ENCODE results near the gene NXT1.
"Not testable (repeated sequence)": the region's sequence is repeated elsewhere in the genome, so short reads cannot be mapped to it uniquely, and the experiment has no call there.

NXT1 gene

GRCh38 chr20:23331450-23332350, 18.9 kb upstream of the NXT1 start:
- DNase-seq = no peak

- DNase-seq = no peak
These were observed 18.1 kb upstream of the NXT1 start for GRCh38 chr20:23332467-23332866.

DNA sequence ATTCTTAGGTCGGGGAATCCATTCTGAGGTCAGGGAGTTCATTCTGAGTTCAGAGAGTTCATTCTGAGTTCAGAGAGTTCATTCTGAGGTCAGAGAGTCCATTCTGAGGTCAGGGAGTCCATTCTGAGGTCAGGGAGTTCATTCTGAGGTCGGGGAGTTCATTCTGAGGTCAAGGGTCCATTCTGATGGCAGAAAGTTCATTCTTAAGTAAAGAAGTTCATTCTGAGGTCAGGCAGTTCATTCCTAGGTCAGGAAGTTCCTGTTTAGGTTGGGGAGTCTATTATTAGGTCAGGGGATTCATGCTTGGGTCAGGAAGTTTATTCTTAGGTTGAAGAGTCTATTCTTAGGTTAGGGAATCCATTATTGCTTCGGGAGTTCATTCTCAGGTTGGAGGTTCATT, 16.5 kb upstream of the NXT1 start:
- no peak for DNase-seq

GRCh38 chr20:23335521-23335920, 15.1 kb upstream of the NXT1 start:
- no peak for DNase-seq

DNA sequence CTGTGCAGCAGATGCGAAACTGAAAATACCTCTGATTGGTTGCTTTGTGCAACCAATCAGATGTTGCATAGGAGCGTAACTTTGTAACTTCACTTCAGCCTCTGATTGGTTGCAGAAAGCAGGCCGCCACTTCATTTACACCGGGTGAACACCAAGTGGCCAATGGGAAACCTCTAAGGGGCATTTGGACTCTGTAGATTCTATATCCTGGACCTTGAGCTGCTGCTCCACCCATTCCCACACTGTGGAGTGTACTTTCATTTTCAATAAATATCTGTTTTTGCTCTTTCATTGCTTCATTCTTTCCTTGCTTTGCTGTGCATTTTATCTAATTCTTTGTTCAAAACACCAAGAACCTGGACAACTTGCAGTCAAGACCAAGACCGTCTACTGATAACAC, 14.1 kb upstream of the NXT1 start:
- no peak for DNase-seq

- peak in 1 of 14 donors; percentile 22 for DNase-seq
These were observed 13.3 kb upstream of the NXT1 start for GRCh38 chr20:23337312-23337711.

DNA sequence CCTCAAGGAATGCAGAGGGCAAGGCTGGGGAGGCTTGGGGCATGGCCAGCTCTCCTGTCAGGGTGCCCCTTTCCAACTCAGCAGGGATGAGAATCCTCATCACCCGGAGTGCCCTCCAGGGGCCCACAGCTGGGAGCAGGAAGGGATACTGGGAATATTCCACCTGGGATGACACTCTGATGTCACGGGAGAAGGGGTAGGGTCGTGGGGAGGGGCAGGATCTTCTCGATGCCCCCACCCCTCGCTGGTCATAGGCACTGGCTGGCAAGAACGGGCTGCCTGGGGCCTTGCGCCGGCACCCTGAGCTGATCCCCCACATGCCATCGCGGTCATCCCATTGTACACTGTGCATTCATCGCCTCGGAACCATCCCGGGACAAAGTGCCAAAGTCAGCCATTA, 10.6 kb upstream of the NXT1 start:
- no peak for DNase-seq

- peak in 9 of 14 donors; percentile 8 to 56 (median 18) for DNase-seq
These were observed 10.1 kb upstream of the NXT1 start for GRCh38 chr20:23340524-23340923.

GRCh38 chr20:23341073-23341472, 9.5 kb upstream of the NXT1 start:
- DNase-seq = no peak

DNA sequence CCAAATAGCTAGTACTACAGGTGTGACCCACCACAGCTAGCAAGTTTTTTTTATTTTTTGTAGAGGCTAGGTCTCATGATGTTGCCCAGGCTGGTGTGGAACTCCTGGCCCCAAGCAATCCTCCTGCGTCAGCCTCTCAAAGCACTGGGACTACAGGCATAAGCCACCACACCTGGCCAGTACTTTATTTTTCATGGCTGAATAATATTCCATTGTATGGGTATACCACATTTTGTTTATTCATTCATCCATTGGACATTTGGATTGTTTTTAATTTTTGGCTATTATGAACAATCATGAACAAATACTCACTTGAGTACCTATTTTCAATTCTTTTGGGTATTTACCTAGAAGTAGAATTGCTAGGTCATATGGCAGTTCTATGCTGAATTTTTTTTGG, 7.0 kb upstream of the NXT1 start:
- DNase-seq = no peak

DNA sequence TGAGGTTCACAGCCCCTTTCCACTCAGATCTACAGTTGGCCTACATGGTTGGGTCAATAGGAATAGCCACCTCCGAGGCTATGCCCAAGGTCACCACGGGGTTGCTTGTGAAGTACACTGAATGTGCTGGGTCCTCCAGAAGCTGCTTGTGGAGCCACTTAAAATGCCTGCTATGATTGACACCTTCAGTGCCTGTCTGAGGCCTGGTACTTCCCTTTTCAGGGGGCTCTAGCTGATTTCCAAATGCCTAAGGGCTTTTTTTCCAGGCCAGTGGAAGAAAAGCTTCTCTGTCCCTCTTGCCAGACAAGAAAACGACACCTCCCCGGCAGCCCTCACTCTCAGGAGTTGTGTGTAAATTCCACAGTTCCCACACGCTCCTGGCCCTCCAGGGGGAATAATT, 6.3 kb upstream of the NXT1 start:
- no peak for DNase-seq

- DNase-seq = no peak
These were observed 4.6 kb upstream of the NXT1 start for GRCh38 chr20:23346002-23346401.

- DNase-seq = no peak
These were observed 2.8 kb upstream of the NXT1 start for GRCh38 chr20:23347791-23348190.

DNA sequence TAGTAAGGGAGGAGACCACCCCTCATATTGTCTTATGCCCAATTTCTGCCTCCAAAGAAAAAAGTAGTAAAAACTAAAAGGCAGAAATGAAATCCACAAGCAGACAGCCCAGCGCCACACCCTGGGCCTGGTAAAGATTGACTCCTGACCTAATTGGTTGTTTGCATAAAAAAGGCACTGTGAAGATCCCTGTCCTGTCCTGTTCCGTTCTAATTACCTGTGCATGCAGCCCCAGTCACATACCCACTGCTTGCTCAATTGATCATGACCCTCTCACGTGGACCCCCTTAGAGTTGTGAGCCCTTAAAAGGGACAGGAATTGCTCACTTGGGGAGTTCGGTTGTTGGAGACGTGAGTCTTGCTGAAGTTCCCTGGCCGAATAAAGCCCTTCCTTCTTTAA, 2.1 kb upstream of the NXT1 start:
- not testable (repeated sequence) for DNase-seq

DNA sequence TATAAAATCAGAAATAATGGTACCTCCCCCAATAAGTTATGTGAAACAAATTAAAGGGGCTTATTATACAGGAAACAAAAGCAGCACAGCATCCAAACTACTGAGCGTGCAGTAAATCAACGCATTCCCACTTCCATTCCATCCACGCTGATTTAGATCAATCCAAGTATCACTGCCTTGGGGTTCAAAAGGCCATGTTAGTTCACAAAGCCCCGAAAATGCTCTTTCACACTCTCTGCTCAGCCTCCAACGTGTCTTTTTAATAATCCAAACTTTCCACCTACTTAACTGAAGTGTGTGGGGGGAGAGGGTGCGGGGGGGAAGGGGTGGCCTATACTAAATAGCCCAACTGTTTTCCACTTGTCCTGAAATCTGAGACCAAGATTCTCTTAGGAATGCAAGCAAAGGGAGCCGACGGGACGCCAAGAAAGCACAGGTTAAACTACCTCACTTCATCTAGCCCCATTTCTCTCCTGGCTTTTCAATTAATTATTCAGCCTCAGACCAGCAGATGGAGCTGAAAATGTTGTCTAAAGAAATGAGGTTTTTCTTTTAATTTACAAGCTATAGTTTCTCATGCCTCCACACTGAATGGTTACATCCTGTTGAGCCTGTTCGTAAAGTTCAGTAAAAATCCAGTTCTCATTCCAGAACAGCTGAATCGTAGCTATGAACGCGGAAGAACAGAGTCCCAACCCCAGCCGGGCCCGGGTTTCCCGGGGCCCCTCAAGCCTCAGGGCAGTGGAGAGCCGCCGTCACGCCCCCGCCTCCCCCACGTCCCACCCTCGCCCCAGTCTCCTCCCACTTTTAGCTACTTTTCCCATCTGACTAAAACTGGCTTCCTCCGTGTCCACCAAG, 1.0 kb upstream of the NXT1 start:
- DNase-seq = peak in 8 of 14 donors; percentile 54 to 93 (median 88)

GRCh38 chr20:23350904-23351838, 580 bp downstream of the NXT1 start:
- peak in 11 of 14 donors; percentile 23 to 69 (median 49) for DNase-seq

DNA sequence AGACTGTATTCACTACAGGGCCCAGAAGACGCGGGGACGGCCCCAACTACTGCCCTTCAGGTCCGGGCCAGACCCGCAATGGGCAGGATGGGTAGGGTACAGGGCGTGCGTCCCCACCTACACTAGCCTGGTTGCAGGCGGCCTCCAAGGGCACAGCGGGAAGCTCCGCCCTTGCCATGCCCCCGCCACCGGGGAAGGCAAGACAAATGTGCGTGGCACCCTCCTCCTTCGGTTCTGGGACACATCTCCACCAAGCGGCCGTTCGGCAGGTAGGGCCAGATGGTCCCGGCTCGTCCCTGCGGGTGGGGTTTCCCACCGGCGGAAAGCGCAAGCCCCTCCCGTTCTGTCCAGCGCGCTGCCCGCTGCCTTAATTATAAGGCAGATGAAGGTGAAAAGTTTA, 5.6 kb downstream of the NXT1 start:
- no peak for DNase-seq

DNA sequence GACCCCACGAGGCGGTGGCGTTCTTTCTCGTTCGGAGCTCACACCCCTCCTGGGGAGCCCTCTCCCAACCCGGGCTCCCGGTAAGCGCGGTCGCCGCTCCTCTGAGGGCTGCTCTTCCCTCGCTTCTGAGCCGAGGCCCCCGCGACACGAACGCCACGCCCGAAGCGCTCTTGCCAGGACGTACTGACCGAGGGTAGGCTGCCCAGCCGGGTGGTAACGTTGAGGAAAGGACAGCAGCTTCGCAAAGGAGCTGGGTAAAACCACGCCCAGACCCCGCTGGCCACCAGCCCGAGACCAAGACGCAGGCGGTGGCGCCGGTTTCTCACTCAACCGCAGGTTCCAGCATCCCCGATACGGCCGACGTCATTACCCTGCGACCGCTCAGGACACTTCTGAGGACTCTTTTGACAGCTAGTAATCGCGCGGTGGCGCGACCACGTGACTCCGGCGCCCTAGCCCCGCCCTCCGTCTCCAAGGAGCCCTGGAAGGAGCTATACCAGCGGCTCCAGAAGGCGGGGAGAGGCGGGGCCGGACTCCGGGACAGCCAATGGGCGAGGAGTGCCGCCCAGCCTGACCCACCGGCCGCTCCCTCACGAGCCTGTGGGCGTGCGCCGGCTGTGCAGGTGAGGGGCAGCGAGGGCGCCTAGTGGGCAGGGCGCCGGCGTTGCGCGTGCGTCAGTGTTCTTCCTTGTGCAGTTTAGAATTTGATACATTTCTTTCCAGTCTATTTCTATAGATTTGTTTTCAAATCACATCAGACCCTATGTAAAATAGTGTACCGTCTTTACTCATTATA, 7.4 kb downstream of the NXT1 start:
- peak; percentile 87 to 100 (median 98) for DNase-seq

DNA sequence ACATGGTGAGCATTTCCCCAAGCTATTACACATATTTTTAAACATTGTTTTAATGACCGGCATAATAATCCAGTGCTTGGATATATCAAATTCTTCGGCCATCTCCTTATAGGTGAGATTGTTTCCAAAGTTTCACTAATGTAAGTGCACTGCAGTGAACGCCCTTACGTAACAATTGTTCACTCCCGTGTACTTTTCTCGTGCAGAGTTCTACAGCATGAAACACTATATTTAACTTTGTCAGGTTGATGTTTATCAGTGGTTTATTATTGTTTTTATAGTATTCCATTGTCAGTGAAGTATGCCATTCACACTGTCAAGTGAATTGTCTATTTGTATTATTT, 7.9 kb downstream of the NXT1 start:
- no peak for DNase-seq

GRCh38 chr20:23358923-23359593, 8.5 kb downstream of the NXT1 start:
- DNase-seq = no peak

DNA sequence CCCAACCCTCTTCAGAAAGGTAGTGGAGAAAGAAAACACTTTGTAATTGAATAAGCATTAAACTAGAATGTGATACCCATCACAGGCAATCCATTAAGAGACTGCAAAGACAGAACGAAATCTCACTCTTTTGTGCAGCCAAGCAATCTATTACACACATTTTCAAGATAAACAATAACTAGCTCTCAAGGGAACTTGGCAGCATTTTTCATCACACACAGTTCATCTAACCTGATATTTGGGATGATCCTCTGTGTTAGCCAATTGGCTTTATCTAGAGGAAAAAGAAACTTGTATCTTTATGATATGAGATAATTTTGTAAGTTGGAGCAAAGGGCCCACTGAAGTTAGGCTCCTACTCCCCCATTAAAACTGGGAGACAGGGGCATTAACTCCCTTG, 9.9 kb downstream of the NXT1 start:
- DNase-seq = no peak

Measured in C1 segment of cervical spinal cord (tissue), 14 donors.